Mononuclear cell (primary cell): Measurements from ENCODE around the gene RPL14. TPM values are rescaled to one million over a fixed set of nuclear protein-coding genes. Genes with fewer than 3 reads are reported as not detected.

Experiments
- H3K27me3 ChIP-seq: 2 replicates; pipeline ENCODE4 v1.6.0; 2011; ENCODE audit warnings: low read length, control low read depth; ENCODE audit not compliant: insufficient read depth
- H3K4me1 ChIP-seq: 2 replicates; pipeline ENCODE4 v1.5.1; 2011; ENCODE audit warnings: mild to moderate bottlenecking, low read length, control low read depth; ENCODE audit not compliant: insufficient read depth
- H3K4me3 ChIP-seq: 2 replicates; pipeline ENCODE4 v1.5.1; 2011; ENCODE audit warnings: mild to moderate bottlenecking, low read length, moderate library complexity
- H3K9me3 ChIP-seq: 2 replicates; pipeline ENCODE4 v1.5.1; 2011; ENCODE audit warnings: low read depth, mild to moderate bottlenecking, control low read depth, low read length
- total RNA-seq: library from RNA; depleted of rRNA; stranded (reverse); fragments of >200 nt; gene quantifications from one replicate; pipeline ENCODE4 v1.2.3, GENCODE V29; 2012

The RPL14 gene
- total RNA-seq, 1 donor: 542 TPM

DNA sequence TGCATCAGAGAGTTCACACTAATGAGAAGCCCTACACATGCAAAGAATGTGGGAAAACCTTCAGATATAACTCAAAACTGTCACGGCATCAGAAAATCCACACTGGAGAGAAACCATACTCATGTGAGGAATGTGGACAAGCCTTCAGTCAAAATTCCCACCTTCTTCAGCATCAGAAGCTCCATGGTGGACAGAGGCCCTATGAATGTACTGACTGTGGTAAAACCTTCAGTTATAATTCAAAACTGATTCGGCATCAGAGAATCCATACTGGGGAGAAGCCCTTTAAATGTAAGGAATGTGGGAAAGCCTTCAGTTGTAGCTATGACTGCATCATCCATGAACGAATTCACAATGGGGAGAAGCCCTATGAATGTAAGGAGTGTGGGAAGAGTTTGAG lies 30.0 kb downstream of the RPL14 start:
- no peak overlapping the region for H3K4me3 ChIP-seq
- no peaks in the 10 kb centered on the region for H3K4me1 ChIP-seq
- peaks cover 17% of the 10 kb centered on the region for H3K9me3 ChIP-seq
- no peaks in the 10 kb centered on the region for H3K27me3 ChIP-seq

DNA sequence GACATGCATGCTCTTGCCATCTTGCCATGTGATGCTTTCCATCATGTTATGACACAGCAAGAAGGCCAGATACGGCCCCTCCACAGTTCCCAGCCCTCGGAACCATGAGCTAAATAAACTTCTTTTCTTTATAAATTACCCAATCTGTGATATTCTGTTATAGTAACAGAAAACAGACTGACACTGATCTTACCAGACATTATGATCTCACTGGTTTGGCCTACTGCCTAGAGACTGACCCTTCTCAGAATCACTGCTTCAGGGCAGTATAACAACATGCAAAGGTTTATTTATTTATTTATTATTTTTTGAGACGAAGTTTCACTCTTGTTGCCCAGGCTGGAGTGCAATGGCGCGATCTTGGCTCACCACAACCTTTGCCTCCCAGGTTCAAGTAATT lies 33.8 kb downstream of the RPL14 start:
- Histone ChIP-seq H3K4me1 (no peaks in the 10 kb centered on the region), H3K27me3 (no peaks in the 10 kb centered on the region), H3K4me3 (no peak overlapping the region)

DNA sequence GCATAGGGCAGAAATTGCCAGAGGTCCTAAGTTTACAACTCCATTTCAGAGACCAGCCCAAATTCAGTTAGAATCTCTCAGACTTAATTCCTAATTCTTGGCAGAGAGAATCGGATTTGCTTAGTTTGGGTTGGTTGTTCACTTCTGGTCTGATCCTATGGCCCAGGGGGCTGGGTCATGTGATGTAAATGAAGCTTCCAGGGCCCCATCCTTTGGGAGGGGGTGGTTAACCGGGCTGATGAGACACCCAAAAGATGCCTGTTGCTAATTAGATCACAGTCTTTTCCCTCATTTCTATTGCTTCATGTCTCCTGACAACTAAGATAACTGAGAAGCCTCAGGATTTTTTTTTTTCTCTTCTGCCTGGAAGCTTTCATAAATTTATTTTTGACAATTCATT lies 37.6 kb downstream of the RPL14 start:
- no peaks in the 10 kb centered on the region for H3K9me3 ChIP-seq
- no peak overlapping the region for H3K4me3 ChIP-seq
- no peaks in the 10 kb centered on the region for H3K27me3 ChIP-seq
- no peaks in the 10 kb centered on the region for H3K4me1 ChIP-seq

More for the DNA sequence above, 33.8 kb downstream of the RPL14 start:
- H3K9me3 ChIP-seq: peaks cover 17% of the 10 kb centered on the region

DNA sequence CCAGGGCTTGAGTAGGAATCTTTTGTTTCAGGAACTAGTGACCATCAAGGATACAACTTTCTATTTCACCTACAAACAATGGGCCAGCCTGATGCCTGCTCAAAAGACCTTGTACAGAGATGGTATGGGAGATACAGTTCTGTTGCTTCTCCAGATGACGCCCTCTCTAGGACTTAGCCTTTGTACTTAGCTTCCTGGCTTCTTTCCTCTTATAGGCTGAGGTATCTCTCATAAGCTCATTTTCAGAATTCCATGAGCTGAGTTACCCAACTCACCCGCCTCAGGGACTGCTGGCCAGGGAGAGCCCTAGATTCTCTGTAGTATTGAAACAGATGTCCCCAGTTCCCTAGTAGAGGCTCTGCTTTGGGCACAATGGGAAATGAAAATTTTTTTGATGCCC lies 40.1 kb downstream of the RPL14 start:
- Histone ChIP-seq H3K9me3 (no peaks in the 10 kb centered on the region), H3K27me3 (no peaks in the 10 kb centered on the region), H3K4me3 (no peak overlapping the region), H3K4me1 (no peaks in the 10 kb centered on the region)

DNA sequence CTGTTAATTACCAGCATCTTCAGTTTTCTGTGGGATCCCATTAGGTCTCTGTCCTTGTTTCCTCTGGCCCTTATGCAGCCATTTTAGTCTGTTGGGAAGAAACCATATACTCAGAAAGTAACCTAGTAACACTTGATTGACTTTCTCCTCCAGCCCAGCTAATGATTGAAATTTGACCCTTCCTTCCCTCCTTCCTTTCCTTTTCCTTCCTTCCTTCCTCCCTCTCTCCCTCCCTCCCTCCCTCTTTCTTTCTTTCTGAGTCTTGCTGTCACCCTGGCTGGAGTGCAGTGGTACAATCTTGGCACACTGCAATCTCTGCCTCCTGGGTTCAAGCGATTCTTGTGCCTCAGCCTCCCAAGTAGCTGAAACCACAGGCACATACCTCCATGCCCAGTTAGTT lies 42.8 kb downstream of the RPL14 start:
- H3K4me3 ChIP-seq: no peak overlapping the region
- no peaks in the 10 kb centered on the region for H3K27me3 ChIP-seq
- H3K4me1 ChIP-seq: no peaks in the 10 kb centered on the region
- no peaks in the 10 kb centered on the region for H3K9me3 ChIP-seq

DNA sequence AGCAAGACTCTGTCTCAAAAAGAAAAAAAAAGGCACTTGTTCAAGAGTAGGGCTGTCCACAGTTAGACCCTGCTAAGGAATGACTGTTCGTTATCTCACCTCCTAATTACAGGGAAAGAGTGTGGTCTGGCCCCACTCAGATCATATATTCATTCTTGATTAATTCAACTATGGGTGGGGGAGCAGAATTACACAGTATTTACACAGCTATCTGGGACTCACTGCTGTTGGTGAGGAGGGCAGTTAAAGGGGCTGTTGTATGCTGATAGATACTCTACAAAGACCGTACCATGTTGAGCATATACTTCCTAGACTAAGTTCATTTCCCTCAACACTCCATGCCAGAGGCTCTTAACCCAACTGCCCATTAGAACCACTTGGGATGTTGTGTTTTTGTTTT lies 44.9 kb downstream of the RPL14 start:
- Histone ChIP-seq H3K27me3 (no peaks in the 10 kb centered on the region), H3K4me1 (peaks cover 15% of the 10 kb centered on the region), H3K4me3 (no peak overlapping the region), H3K9me3 (no peaks in the 10 kb centered on the region)

DNA sequence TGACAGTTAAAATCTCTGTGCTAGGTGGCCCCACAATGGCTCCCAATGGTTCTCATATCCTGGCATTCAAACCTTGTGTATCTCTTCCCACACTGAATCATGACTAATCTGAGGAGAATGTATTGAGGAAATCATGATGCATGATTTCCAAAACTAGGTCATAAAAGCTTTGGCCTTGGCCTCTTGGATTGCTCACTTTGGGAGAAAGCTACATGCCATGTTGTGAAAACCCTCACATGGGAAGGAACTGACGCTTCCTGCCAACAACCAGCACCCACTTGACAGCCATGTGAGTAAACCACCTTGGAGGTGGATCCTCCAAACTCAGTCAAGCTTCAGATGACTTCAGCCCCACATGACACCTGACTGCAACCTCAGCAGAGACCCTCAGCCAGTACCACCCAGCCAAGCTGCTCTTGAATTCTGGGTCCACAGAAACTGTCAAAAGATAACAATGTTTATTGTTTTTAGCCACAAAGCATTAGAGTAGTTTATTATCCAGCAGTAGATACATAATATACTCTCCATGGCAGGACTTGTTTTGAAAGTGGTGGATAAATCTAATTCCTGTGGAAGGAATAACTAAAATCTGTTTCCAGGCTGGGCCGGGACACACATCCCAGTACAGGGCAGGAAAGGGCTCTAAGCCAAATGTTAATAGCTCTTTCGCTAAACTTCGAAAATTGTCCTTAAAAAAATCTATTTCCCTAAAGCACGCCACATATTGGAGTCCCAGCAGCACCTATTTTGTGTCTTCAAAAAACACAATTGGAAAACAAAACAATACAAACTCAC lies 47.7 kb downstream of the RPL14 start:
- Histone ChIP-seq H3K27me3 (no peaks in the 10 kb centered on the region), H3K4me1 (peaks cover 15% of the 10 kb centered on the region), H3K4me3 (no peak overlapping the region), H3K9me3 (no peaks in the 10 kb centered on the region)

DNA sequence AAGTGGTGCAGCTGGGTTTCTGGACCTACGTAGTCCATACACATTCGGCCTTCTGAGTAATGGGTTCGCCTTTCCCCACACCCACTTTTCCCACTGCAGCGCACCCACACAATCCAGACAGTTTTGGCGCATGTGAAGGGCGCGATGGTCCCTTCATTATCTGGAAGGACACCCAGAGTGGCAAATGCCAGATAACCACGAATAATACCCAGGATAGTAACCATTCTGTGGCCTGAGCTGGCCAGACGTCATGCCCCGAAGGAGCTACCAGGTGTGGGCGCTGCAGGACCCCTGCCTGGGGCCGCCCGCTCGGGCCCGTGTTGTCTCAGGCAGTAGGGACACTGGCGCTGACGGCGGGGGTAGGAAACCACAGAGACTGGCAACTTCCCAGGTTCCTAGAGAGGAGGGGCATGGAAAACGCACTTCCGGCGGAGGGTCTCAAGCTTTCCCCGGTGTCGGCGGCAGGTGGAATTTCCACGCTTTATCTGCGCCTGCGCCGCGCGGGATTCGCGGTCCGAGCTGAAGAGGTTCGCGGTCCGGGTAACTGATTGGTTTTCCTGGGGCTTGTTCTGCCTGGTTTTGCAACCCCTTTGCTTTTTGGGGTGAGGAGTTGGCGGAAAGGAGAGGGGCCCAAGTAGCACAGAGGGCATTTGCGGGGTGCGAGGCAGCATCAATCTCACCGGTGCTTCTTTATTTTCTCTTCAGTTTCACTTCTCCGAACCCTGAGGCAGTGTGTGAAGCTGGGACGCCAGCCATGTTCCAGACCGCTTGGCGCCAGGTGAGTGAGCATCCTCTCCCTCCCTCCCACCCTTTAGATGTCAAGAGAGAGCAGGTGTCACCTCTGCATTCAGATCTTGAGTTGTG lies 48.7 kb downstream of the RPL14 start, which contains the start of gene ZNF620:
Gene ZNF620, plus strand, starts transcription at position 441 of the 864 bp plus-strand sequence. Its CDS starts 314 bp downstream, at position 755.
- H3K4me3 ChIP-seq: peak within 1 kb of the TSS; percentile 58
- H3K27me3 ChIP-seq: no peaks in the 10 kb centered on the region
- no peaks in the 10 kb centered on the region for H3K9me3 ChIP-seq
- H3K4me1 ChIP-seq: peaks cover 15% of the 10 kb centered on the region

DNA sequence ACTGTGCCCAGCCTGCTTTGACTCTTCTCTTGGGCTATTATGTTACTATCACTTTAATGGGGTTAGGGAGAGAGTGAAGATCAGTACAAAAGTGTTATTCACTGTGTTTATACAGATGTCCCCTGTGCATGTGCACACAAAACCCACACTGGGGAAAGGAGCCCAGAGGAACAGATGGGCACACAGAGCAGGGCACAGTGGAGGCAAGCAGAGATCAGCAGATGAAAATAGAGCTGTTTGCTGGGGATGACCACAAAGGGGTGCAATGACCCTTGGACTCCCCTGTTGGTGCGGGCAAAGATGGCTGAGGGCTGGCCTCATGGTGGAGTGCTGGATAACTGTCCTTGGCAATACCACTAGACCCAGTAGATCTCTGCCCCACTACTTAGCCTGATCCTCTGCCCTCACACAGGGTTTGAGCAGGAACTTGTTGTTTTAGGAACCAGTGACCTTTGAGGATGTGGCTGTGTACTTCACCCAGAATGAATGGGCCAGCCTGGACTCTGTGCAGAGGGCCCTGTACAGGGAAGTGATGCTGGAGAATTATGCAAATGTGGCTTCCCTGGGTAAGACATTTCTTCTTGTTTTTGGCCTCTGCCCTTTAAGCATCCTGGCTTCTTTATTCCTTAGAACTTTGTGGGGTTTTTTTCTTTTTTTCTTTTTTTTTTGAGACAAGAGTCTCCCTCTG lies 54.0 kb downstream of the RPL14 start:
- Histone ChIP-seq H3K9me3 (no peaks in the 10 kb centered on the region), H3K4me1 (peaks cover 5% of the 10 kb centered on the region), H3K27me3 (no peaks in the 10 kb centered on the region), H3K4me3 (no peak overlapping the region)

DNA sequence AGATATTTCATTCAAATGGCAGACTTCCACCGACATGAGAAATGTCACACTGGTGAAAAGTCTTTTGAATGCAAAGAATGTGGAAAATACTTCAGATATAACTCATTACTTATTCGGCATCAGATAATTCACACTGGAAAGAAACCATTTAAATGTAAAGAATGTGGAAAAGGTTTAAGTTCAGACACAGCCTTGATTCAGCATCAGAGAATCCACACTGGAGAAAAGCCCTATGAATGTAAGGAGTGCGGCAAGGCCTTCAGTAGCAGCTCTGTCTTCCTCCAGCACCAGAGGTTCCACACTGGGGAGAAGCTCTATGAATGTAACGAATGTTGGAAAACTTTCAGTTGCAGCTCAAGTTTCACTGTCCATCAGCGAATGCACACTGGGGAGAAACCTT lies 59.1 kb downstream of the RPL14 start:
- no peaks in the 10 kb centered on the region for H3K4me1 ChIP-seq
- no peaks in the 10 kb centered on the region for H3K9me3 ChIP-seq
- no peaks in the 10 kb centered on the region for H3K27me3 ChIP-seq
- H3K4me3 ChIP-seq: no peak overlapping the region

DNA sequence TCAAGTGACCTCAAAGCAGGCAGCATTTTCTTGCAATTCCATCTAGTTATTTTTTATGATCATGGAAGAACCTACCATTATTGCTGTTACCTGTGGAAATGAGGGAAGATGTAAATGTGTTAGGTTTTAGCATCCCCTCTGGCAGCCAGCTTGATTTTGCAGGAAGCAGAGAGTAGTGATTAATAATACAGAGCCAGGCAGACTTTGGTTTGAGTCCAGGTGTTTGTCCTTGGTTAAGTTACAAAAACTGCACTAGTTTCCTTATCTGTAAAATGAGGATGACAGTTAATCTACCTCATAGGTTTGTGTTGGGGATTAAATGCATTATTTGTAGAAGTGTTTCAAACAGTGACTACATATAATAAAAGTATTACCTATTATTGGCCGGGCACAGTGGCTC lies 60.9 kb downstream of the RPL14 start:
- Histone ChIP-seq H3K4me3 (no peak overlapping the region), H3K9me3 (no peaks in the 10 kb centered on the region), H3K4me1 (no peaks in the 10 kb centered on the region), H3K27me3 (no peaks in the 10 kb centered on the region)

Other genes with a start within 250 kb of the RPL14 start
- 60.4 TPM for gene EIF1B, start 147.6 kb upstream of the RPL14 start, total RNA-seq
- 0.10 TPM for gene ENTPD3, start 70.2 kb upstream of the RPL14 start, total RNA-seq
- gene ZNF619, start 19.8 kb downstream of the RPL14 start, total RNA-seq: 5.4 TPM
- gene ZNF620, start 48.7 kb downstream of the RPL14 start, total RNA-seq: 0.63 TPM
- gene ZNF621, start 67.6 kb downstream of the RPL14 start, total RNA-seq: 5.6 TPM